Tibial nerve (tissue), 4 donors: ENCODE results near the gene ZNF394.

Experiments used
- EP300 ChIP-seq, 2 donors: sonication (generic); formaldehyde crosslinking; IDR thresholded peaks; one replicate each; pipeline ENCODE4 v1.6.1; 2017; ENCODE audit warnings: antibody characterized with exemption in 2 of 2, mild to moderate bottlenecking in 1 of 2
- POLR2A ChIP-seq, 2 donors: fragments of 450-650 bp; IDR thresholded peaks; one replicate each; pipeline ENCODE4 v1.6.1; 2017; ENCODE audit warnings: antibody characterized with exemption in 2 of 2, mild to moderate bottlenecking in 2 of 2, moderate library complexity in 2 of 2
- TF ChIP-seq, protein P1 (sequence below), 5 experiments: fragments of 200-600 bp in 3 of 5; fragments of 450-650 bp in 2 of 5; sonication (generic) in 3 of 5; IDR thresholded peaks; one replicate each; pipeline ENCODE4 v1.5.1; 2016 to 2019; ENCODE audit warnings: antibody characterized with exemption in 5 of 5, mild to moderate bottlenecking in 3 of 5, moderate library complexity in 2 of 5

DNA sequence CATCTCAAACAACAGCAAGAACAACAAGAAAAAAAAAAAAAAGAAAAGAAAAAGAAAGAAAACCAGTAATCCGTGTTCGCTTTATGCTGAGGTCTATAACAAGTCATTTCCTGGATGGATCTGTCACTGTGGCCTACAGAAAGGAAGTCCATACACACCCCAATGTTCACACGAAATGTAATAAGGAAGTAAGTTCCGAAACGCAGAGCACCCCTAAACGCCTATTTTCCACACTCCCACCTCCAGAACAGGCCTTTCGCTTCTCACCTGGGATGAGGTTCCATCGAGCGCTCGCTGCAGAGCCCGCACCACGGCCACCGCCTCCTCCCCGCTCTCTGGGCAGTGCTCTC is 735 bp downstream of the ZNF394 start:
- TF ChIP-seq EP300 (IDR thresholded peaks at IDR 0.05) (no peak), POLR2A (IDR thresholded peaks at IDR 0.05) (no peak)
- TF ChIP-seq, protein P1, sequence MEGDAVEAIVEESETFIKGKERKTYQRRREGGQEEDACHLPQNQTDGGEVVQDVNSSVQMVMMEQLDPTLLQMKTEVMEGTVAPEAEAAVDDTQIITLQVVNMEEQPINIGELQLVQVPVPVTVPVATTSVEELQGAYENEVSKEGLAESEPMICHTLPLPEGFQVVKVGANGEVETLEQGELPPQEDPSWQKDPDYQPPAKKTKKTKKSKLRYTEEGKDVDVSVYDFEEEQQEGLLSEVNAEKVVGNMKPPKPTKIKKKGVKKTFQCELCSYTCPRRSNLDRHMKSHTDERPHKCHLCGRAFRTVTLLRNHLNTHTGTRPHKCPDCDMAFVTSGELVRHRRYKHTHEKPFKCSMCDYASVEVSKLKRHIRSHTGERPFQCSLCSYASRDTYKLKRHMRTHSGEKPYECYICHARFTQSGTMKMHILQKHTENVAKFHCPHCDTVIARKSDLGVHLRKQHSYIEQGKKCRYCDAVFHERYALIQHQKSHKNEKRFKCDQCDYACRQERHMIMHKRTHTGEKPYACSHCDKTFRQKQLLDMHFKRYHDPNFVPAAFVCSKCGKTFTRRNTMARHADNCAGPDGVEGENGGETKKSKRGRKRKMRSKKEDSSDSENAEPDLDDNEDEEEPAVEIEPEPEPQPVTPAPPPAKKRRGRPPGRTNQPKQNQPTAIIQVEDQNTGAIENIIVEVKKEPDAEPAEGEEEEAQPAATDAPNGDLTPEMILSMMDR (IDR thresholded peaks at IDR 0.05) = no peak
